ENCODE measurements around the gene CCDC112. TPM values are rescaled to one million over a fixed set of nuclear protein-coding genes. Genes with fewer than 3 reads are reported as not detected.

CCDC112 gene
- total and polyA plus RNA-seq, 2 of the 13 experiments (the other 11 are each of a cell fraction or from before 2014, with no cell fraction given) = 1.1 to 2.8 TPM

DNA sequence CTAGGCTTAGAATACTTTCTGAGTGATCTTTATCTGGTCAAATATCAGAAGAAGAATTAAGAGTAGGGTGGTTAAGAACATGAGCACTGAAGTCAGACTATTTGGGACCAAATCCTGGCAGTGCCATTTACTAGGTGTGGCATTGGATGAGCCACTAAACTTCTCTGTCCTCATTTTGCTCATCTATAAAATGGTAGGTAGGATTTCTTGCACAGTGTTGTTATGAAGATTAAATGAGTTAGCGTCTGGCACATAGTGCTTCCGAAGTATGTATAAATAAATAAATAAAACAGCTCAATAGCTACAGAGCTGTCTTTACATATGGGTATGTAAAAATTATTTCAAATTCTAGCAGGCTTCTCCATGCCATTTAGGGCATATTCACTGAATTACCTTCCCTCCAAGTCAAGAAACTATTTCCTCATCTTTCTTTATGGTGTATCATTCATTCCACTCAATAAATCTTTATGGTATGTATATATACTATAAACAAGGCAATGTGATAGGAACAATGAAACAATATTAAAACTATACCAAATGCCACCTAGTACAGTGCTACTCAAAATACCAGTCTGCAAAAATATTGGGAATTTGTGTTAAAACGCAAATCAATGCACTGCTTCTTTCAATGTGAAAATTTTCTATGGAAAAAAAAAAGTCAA is 24.0 kb downstream of the CCDC112 start:
- intact Hi-C loops (cut with micrococcal nuclease; ENCODE audit: unreplicated experiment) = no loop called here
- Histone ChIP-seq H3K27ac (ENCODE audit: extremely low read length, insufficient read depth, low read length) (no peak overlapping the region), H3K4me2 (ENCODE audit: low read depth, low read length) (no peak overlapping the region), H2AFZ (ENCODE audit: low read length) (no peak overlapping the region), H3K9me3 (ENCODE audit: low read length) (no peaks in the 10 kb centered on the region), H3K27me3 (ENCODE audit: control insufficient read depth in 1 of 2, insufficient read depth in 2 of 2, low read length in 2 of 2) (no peaks in the 10 kb centered on the region), H3K4me3 (replicated peaks in 1 of 3; ENCODE audit: insufficient read depth in 1 of 3, low read depth in 2 of 3, low read length in 3 of 3) (no peak overlapping the region), H4K20me1 (ENCODE audit: insufficient read depth, low read length) (no peaks in the 10 kb centered on the region), H3K36me3 (replicated peaks in 1 of 2; ENCODE audit: control insufficient read depth in 1 of 2, insufficient read depth in 2 of 2, low read length in 2 of 2) (no peaks in the 10 kb centered on the region), H3K4me1 (ENCODE audit: insufficient read depth, low read length) (no peaks in the 10 kb centered on the region), H3K79me2 (ENCODE audit: insufficient read depth, low read length) (no peaks in the 10 kb centered on the region), H3K9ac (ENCODE audit: insufficient read depth, low read depth, low read length) (no peak overlapping the region)
- TF ChIP-seq ETV6 (CRISPR knock-in tag; conservative IDR thresholded peaks at IDR 0.05) = no peak
- TF ChIP-seq IRX3 (CRISPR knock-in tag; IDR thresholded peaks at IDR 0.05; ENCODE audit: borderline replicate concordance, low read depth) = no peak
- no peak for TF ChIP-seq ZNF496 (CRISPR knock-in tag; IDR thresholded peaks at IDR 0.05; ENCODE audit: insufficient replicate concordance)
- TF ChIP-seq ZNF788 (CRISPR knock-in tag; IDR thresholded peaks at IDR 0.05; ENCODE audit: borderline replicate concordance) = no peak
- no peak for TF ChIP-seq ZFP37 (CRISPR knock-in tag; IDR thresholded peaks at IDR 0.05; ENCODE audit: borderline replicate concordance)
- no peak for TF ChIP-seq FOSL1 (CRISPR knock-in tag; IDR thresholded peaks at IDR 0.05; ENCODE audit: borderline replicate concordance)
- TF ChIP-seq AKAP8 (CRISPR knock-in tag; IDR thresholded peaks at IDR 0.05) = no peak
- no peak for TF ChIP-seq ZNF10 (CRISPR knock-in tag; IDR thresholded peaks at IDR 0.05; ENCODE audit: borderline replicate concordance, low read depth)
- no peak for TF ChIP-seq POLR2G (IDR thresholded peaks at IDR 0.05; ENCODE audit: low read depth, low read length)
- no peak for TF ChIP-seq SPEN (CRISPR knock-in tag; IDR thresholded peaks at IDR 0.05; ENCODE audit: low read depth)
- TF ChIP-seq EP300 (IDR thresholded peaks at IDR 0.05; ENCODE audit: low read depth in 2 of 2, low read length in 2 of 2) = no peak
- no peak for TF ChIP-seq EP300 (CRISPR knock-in tag; IDR thresholded peaks at IDR 0.05; ENCODE audit: borderline replicate concordance)
- no peak for TF ChIP-seq ZFAT (CRISPR knock-in tag; conservative IDR thresholded peaks at IDR 0.05)
- no peak for TF ChIP-seq DNMT1 (CRISPR knock-in tag; IDR thresholded peaks at IDR 0.05)
- no peak for TF ChIP-seq ZNF598 (CRISPR knock-in tag; IDR thresholded peaks at IDR 0.05; ENCODE audit: borderline replicate concordance)
- no peak for TF ChIP-seq HMGA1 (CRISPR knock-in tag; conservative IDR thresholded peaks at IDR 0.05)
- TF ChIP-seq CHCHD3 (CRISPR knock-in tag; IDR thresholded peaks at IDR 0.05) = no peak
- no peak for TF ChIP-seq PTBP1 (IDR thresholded peaks at IDR 0.05; ENCODE audit: low read depth, low read length, poor library complexity, severe bottlenecking)
- CTCF ChIA-PET (ENCODE audit: low intra/inter-chr PET ratio, low total read pairs) = no interaction called here
- no TSS peak for BruUV-seq (replicated peaks)
- 95% methylated on average over 3 of the region's 3 CpGs for WGBS (ENCODE audit: low lambda C conversion rate)
- in situ Hi-C loops (cut with HindIII; ENCODE audit: extremely low pct_ligation_motif_present, low pct_unique_long_range_greater_than_20kb) = no loop called here
- DNase-seq (ENCODE audit: low spot score) (no peak), FAIRE-seq (no peak), ATAC-seq (no peak)
- POLR2A ChIA-PET = no interaction called here
